LNCaP clone FGC (cell line): ENCODE data around the gene SLC49A3.

Source experiments
- DNase-seq: peaks from one replicate; pipeline ENCODE4 v3.0.0-alpha.2; 2011; ENCODE audit warnings: low read depth
- H3K4me3 ChIP-seq: 2 replicates; pipeline ENCODE4 v1.5.1; 2011; ENCODE audit warnings: mild to moderate bottlenecking, low read depth, low read length, control low read depth
- CTCF ChIP-seq: IDR thresholded peaks from 2 replicates; pipeline ENCODE4 v1.5.1; 2012; ENCODE audit warnings: mild to moderate bottlenecking; ENCODE audit not compliant: control insufficient read depth, insufficient read depth; ENCODE audit errors: extremely low read depth

The SLC49A3 gene

GRCh38 chr4:657338-657833 is 31.6 kb downstream of the SLC49A3 start:
- no peak for TF ChIP-seq CTCF
- H3K4me3 ChIP-seq: no peak overlapping the region
- no peak for DNase-seq

- DNase-seq: no peak
- no peak for TF ChIP-seq CTCF
- no peak overlapping the region for H3K4me3 ChIP-seq
Measured at GRCh38 chr4:656436-657337, 32.3 kb downstream of the SLC49A3 start.

- no peak overlapping the region for H3K4me3 ChIP-seq
- no peak for TF ChIP-seq CTCF
- no peak for DNase-seq
Measured at GRCh38 chr4:655464-656151, 33.3 kb downstream of the SLC49A3 start.

GRCh38 chr4:654871-655463 is 34.0 kb downstream of the SLC49A3 start:
- no peak for DNase-seq
- no peak overlapping the region for H3K4me3 ChIP-seq
- TF ChIP-seq CTCF: no peak

GRCh38 chr4:654503-654845 is 34.5 kb downstream of the SLC49A3 start:
- no peak for DNase-seq
- no peak for TF ChIP-seq CTCF
- no peak overlapping the region for H3K4me3 ChIP-seq

GRCh38 chr4:653831-654502 is 35.0 kb downstream of the SLC49A3 start:
- H3K4me3 ChIP-seq: no peak overlapping the region
- TF ChIP-seq CTCF: no peak
- DNase-seq: no peak
